Central memory CD8-positive, alpha-beta T cell (primary cell): ENCODE results near the gene TF.

ENCODE experiments used
- ATAC-seq: fragments of 150-1000 bp; cut with Tn5 transposase; replicated peaks from 2 replicates; pipeline ENCODE4 v1.10.0; 2022; ENCODE audit warnings: mild to moderate bottlenecking, moderate FRiP score, moderate number of reproducible peaks; ENCODE audit not compliant: poor library complexity, severe bottlenecking; ENCODE audit errors: extremely low read depth
- DNase-seq, 2 donors: peaks; one replicate each; pipeline ENCODE4 v3.0.0; 2021; ENCODE audit warnings: low spot score in 2 of 2
- H3K27ac Mint-ChIP-seq: one replicate; pipeline ENCODE4 v1.8.0; 2022; ENCODE audit warnings: low read depth, mild to moderate bottlenecking, moderate library complexity, mixed read lengths
- H3K27me3 Mint-ChIP-seq: one replicate; pipeline ENCODE4 v1.8.0; 2022; ENCODE audit warnings: mixed read lengths
- H3K36me3 Mint-ChIP-seq: one replicate; pipeline ENCODE4 v1.8.0; 2022; ENCODE audit warnings: mild to moderate bottlenecking, moderate library complexity, mixed read lengths; ENCODE audit not compliant: insufficient read depth
- H3K4me1 Mint-ChIP-seq: one replicate; pipeline ENCODE4 v1.8.0; 2022; ENCODE audit warnings: mixed read lengths
- H3K4me3 Mint-ChIP-seq: one replicate; pipeline ENCODE4 v1.8.0; 2022; ENCODE audit warnings: mild to moderate bottlenecking, moderate library complexity, mixed read lengths
- H3K9me3 Mint-ChIP-seq: one replicate; pipeline ENCODE4 v1.8.0; 2022; ENCODE audit warnings: mixed read lengths

Gene TF

GRCh38 chr3:133831966-133832801 lies 86.0 kb downstream of the TF start:
- Mint-ChIP-seq H3K36me3 (peaks cover 1% of the 10 kb centered on the region), H3K27ac (no peak overlapping the region), H3K4me1 (no peaks in the 10 kb centered on the region), H3K9me3 (no peaks in the 10 kb centered on the region), H3K4me3 (no peak overlapping the region), H3K27me3 (peaks cover 6% of the 10 kb centered on the region)
- DNase-seq (no peak), ATAC-seq (no peak)

- Mint-ChIP-seq H3K27ac (no peak overlapping the region), H3K4me3 (no peak overlapping the region), H3K36me3 (peaks cover 1% of the 10 kb centered on the region), H3K27me3 (peaks cover 6% of the 10 kb centered on the region), H3K4me1 (no peaks in the 10 kb centered on the region), H3K9me3 (no peaks in the 10 kb centered on the region)
- no peak for DNase-seq
- ATAC-seq, result no peak
These were observed 86.6 kb downstream of the TF start for GRCh38 chr3:133832802-133833144.

- no peak overlapping the region for H3K27ac Mint-ChIP-seq
These were observed 87.1 kb downstream of the TF start for GRCh38 chr3:133833267-133833666.

GRCh38 chr3:133833880-133834620 lies 87.9 kb downstream of the TF start:
- no peaks in the 10 kb centered on the region for H3K4me1 Mint-ChIP-seq
- H3K36me3 Mint-ChIP-seq, result peaks cover 1% of the 10 kb centered on the region
- no peaks in the 10 kb centered on the region for H3K9me3 Mint-ChIP-seq
- no peak overlapping the region for H3K4me3 Mint-ChIP-seq
- DNase-seq (no peak), ATAC-seq (no peak)
- H3K27ac Mint-ChIP-seq, result no peak overlapping the region
- peaks cover 6% of the 10 kb centered on the region for H3K27me3 Mint-ChIP-seq

More at GRCh38 chr3:133833267-133833666, 87.1 kb downstream of the TF start:
- Mint-ChIP-seq H3K4me3 (no peak overlapping the region), H3K27me3 (peaks cover 6% of the 10 kb centered on the region), H3K36me3 (peaks cover 1% of the 10 kb centered on the region), H3K4me1 (no peaks in the 10 kb centered on the region), H3K9me3 (no peaks in the 10 kb centered on the region)
- no peak for ATAC-seq
- DNase-seq, result no peak

- DNase-seq (no peak), ATAC-seq (no peak)
- Mint-ChIP-seq H3K36me3 (peaks cover 1% of the 10 kb centered on the region), H3K27ac (no peak overlapping the region), H3K9me3 (no peaks in the 10 kb centered on the region), H3K4me1 (no peaks in the 10 kb centered on the region), H3K27me3 (peaks cover 6% of the 10 kb centered on the region), H3K4me3 (no peak overlapping the region)
These were observed 88.6 kb downstream of the TF start for GRCh38 chr3:133834621-133835417.

- H3K36me3 Mint-ChIP-seq, result no peaks in the 10 kb centered on the region
- DNase-seq (no peak), ATAC-seq (no peak)
- no peak overlapping the region for H3K27ac Mint-ChIP-seq
- H3K4me1 Mint-ChIP-seq, result no peaks in the 10 kb centered on the region
- no peak overlapping the region for H3K4me3 Mint-ChIP-seq
- no peaks in the 10 kb centered on the region for H3K9me3 Mint-ChIP-seq
- H3K27me3 Mint-ChIP-seq, result peaks cover 4% of the 10 kb centered on the region
These were observed 89.2 kb downstream of the TF start for GRCh38 chr3:133835418-133835743.

GRCh38 chr3:133835961-133836360 lies 89.8 kb downstream of the TF start:
- no peak for ATAC-seq
- no peaks in the 10 kb centered on the region for H3K36me3 Mint-ChIP-seq
- H3K4me3 Mint-ChIP-seq, result no peak overlapping the region
- no peak overlapping the region for H3K27ac Mint-ChIP-seq
- H3K27me3 Mint-ChIP-seq, result no peaks in the 10 kb centered on the region
- no peak for DNase-seq
- H3K9me3 Mint-ChIP-seq, result no peaks in the 10 kb centered on the region
- H3K4me1 Mint-ChIP-seq, result no peaks in the 10 kb centered on the region

GRCh38 chr3:133836497-133837158 lies 90.4 kb downstream of the TF start:
- H3K36me3 Mint-ChIP-seq, result no peaks in the 10 kb centered on the region
- H3K4me1 Mint-ChIP-seq, result no peaks in the 10 kb centered on the region
- ATAC-seq (no peak), DNase-seq (no peak)
- no peak overlapping the region for H3K4me3 Mint-ChIP-seq
- H3K27me3 Mint-ChIP-seq, result no peaks in the 10 kb centered on the region
- no peak overlapping the region for H3K27ac Mint-ChIP-seq
- H3K9me3 Mint-ChIP-seq, result no peaks in the 10 kb centered on the region

GRCh38 chr3:133837487-133838295 lies 91.5 kb downstream of the TF start:
- Mint-ChIP-seq H3K4me3 (no peak overlapping the region), H3K36me3 (no peaks in the 10 kb centered on the region), H3K4me1 (no peaks in the 10 kb centered on the region), H3K27ac (no peak overlapping the region), H3K9me3 (no peaks in the 10 kb centered on the region), H3K27me3 (no peaks in the 10 kb centered on the region)
- no peak for ATAC-seq
- DNase-seq, result no peak

- no peaks in the 10 kb centered on the region for H3K9me3 Mint-ChIP-seq
- no peaks in the 10 kb centered on the region for H3K4me1 Mint-ChIP-seq
- DNase-seq (no peak), ATAC-seq (no peak)
- H3K27me3 Mint-ChIP-seq, result no peaks in the 10 kb centered on the region
- H3K4me3 Mint-ChIP-seq, result no peak overlapping the region
- H3K27ac Mint-ChIP-seq, result no peak overlapping the region
- no peaks in the 10 kb centered on the region for H3K36me3 Mint-ChIP-seq
These were observed 92.2 kb downstream of the TF start for GRCh38 chr3:133838296-133838789.

GRCh38 chr3:133838916-133839800 lies 93.0 kb downstream of the TF start:
- Mint-ChIP-seq H3K27ac (no peak overlapping the region), H3K9me3 (no peaks in the 10 kb centered on the region), H3K4me1 (no peaks in the 10 kb centered on the region), H3K4me3 (no peak overlapping the region), H3K36me3 (no peaks in the 10 kb centered on the region), H3K27me3 (peaks cover 4% of the 10 kb centered on the region)
- no peak for ATAC-seq
- no peak for DNase-seq
